ENCODE data around the gene RBMS3.
"Not testable (repeated sequence)": the region's sequence is repeated elsewhere in the genome, so short reads cannot be mapped to it uniquely, and the experiment has no call there.

The RBMS3 gene

GRCh38 chr3:29312395-29312794 lies 31.5 kb downstream of the RBMS3 start:
- no peaks in the 10 kb centered on the region for H3K9me3 Mint-ChIP-seq
- DNase-seq = no peak
- no peak overlapping the region for H3K27ac Mint-ChIP-seq
- H3K36me3 Mint-ChIP-seq (ENCODE audit: low read depth) = no peaks in the 10 kb centered on the region
- no peaks in the 10 kb centered on the region for H3K4me1 Mint-ChIP-seq (ENCODE audit: low read depth)
- no peaks in the 10 kb centered on the region for H3K27me3 Mint-ChIP-seq
- no peak overlapping the region for H3K4me3 Mint-ChIP-seq

- Mint-ChIP-seq H3K27me3 (no peaks in the 10 kb centered on the region), H3K27ac (no peak overlapping the region), H3K4me1 (ENCODE audit: low read depth) (no peaks in the 10 kb centered on the region), H3K36me3 (ENCODE audit: low read depth) (no peaks in the 10 kb centered on the region), H3K4me3 (no peak overlapping the region), H3K9me3 (no peaks in the 10 kb centered on the region)
- no peak for DNase-seq
These were observed 32.1 kb downstream of the RBMS3 start for GRCh38 chr3:29312960-29313452.

GRCh38 chr3:29313981-29314726 lies 33.3 kb downstream of the RBMS3 start:
- Mint-ChIP-seq H3K36me3 (ENCODE audit: low read depth) (no peaks in the 10 kb centered on the region), H3K27me3 (no peaks in the 10 kb centered on the region), H3K27ac (no peak overlapping the region), H3K4me3 (no peak overlapping the region), H3K9me3 (no peaks in the 10 kb centered on the region), H3K4me1 (ENCODE audit: low read depth) (no peaks in the 10 kb centered on the region)
- no peak for DNase-seq

- H3K4me1 Mint-ChIP-seq (ENCODE audit: low read depth) = no peaks in the 10 kb centered on the region
- no peak for DNase-seq
- no peaks in the 10 kb centered on the region for H3K27me3 Mint-ChIP-seq
- H3K27ac Mint-ChIP-seq = no peak overlapping the region
- H3K36me3 Mint-ChIP-seq (ENCODE audit: low read depth) = no peaks in the 10 kb centered on the region
- H3K9me3 Mint-ChIP-seq = no peaks in the 10 kb centered on the region
- no peak overlapping the region for H3K4me3 Mint-ChIP-seq
These were observed 33.8 kb downstream of the RBMS3 start for GRCh38 chr3:29314727-29315088.

GRCh38 chr3:29317659-29318173 lies 36.8 kb downstream of the RBMS3 start:
- peaks cover 2% of the 10 kb centered on the region for H3K27me3 Mint-ChIP-seq
- no peaks in the 10 kb centered on the region for H3K4me1 Mint-ChIP-seq (ENCODE audit: low read depth)
- no peak for DNase-seq
- no peak overlapping the region for H3K27ac Mint-ChIP-seq
- H3K9me3 Mint-ChIP-seq = no peaks in the 10 kb centered on the region
- H3K36me3 Mint-ChIP-seq (ENCODE audit: low read depth) = no peaks in the 10 kb centered on the region
- H3K4me3 Mint-ChIP-seq = no peak overlapping the region

GRCh38 chr3:29318251-29318650 lies 37.4 kb downstream of the RBMS3 start:
- no peaks in the 10 kb centered on the region for H3K36me3 Mint-ChIP-seq (ENCODE audit: low read depth)
- H3K4me1 Mint-ChIP-seq (ENCODE audit: low read depth) = no peaks in the 10 kb centered on the region
- H3K4me3 Mint-ChIP-seq = no peak overlapping the region
- H3K9me3 Mint-ChIP-seq = no peaks in the 10 kb centered on the region
- DNase-seq = no peak
- peaks cover 2% of the 10 kb centered on the region for H3K27me3 Mint-ChIP-seq
- H3K27ac Mint-ChIP-seq = no peak overlapping the region

GRCh38 chr3:29319262-29319661 lies 38.4 kb downstream of the RBMS3 start:
- no peaks in the 10 kb centered on the region for H3K9me3 Mint-ChIP-seq
- no peak for DNase-seq
- H3K27me3 Mint-ChIP-seq = peaks cover 2% of the 10 kb centered on the region
- H3K4me1 Mint-ChIP-seq (ENCODE audit: low read depth) = no peaks in the 10 kb centered on the region
- H3K4me3 Mint-ChIP-seq = no peak overlapping the region
- H3K36me3 Mint-ChIP-seq (ENCODE audit: low read depth) = no peaks in the 10 kb centered on the region
- no peak overlapping the region for H3K27ac Mint-ChIP-seq

- H3K27me3 Mint-ChIP-seq = peaks cover 2% of the 10 kb centered on the region
- H3K4me1 Mint-ChIP-seq (ENCODE audit: low read depth) = no peaks in the 10 kb centered on the region
These were observed 38.9 kb downstream of the RBMS3 start for GRCh38 chr3:29319798-29320197.

GRCh38 chr3:29322586-29322985 lies 41.7 kb downstream of the RBMS3 start:
- Mint-ChIP-seq H3K4me1 (ENCODE audit: low read depth) (no peaks in the 10 kb centered on the region), H3K9me3 (no peaks in the 10 kb centered on the region), H3K27me3 (peaks cover 2% of the 10 kb centered on the region), H3K27ac (no peak overlapping the region), H3K4me3 (no peak overlapping the region), H3K36me3 (ENCODE audit: low read depth) (no peaks in the 10 kb centered on the region)
- DNase-seq = no peak

More at GRCh38 chr3:29319798-29320197, 38.9 kb downstream of the RBMS3 start:
- Mint-ChIP-seq H3K4me3 (no peak overlapping the region), H3K9me3 (no peaks in the 10 kb centered on the region), H3K27ac (no peak overlapping the region), H3K36me3 (ENCODE audit: low read depth) (no peaks in the 10 kb centered on the region)
- no peak for DNase-seq

GRCh38 chr3:29324180-29324651 lies 43.3 kb downstream of the RBMS3 start:
- Mint-ChIP-seq H3K4me1 (ENCODE audit: low read depth) (no peaks in the 10 kb centered on the region), H3K27ac (no peak overlapping the region), H3K4me3 (no peak overlapping the region), H3K36me3 (ENCODE audit: low read depth) (no peaks in the 10 kb centered on the region), H3K27me3 (peaks cover 2% of the 10 kb centered on the region), H3K9me3 (no peaks in the 10 kb centered on the region)
- DNase-seq = no peak

- H3K9me3 Mint-ChIP-seq; H3K4me3 Mint-ChIP-seq; H3K27ac Mint-ChIP-seq; H3K36me3 Mint-ChIP-seq (ENCODE audit: low read depth); DNase-seq; H3K4me1 Mint-ChIP-seq (ENCODE audit: low read depth); H3K27me3 Mint-ChIP-seq: not testable (repeated sequence)
These were observed 45.7 kb downstream of the RBMS3 start for GRCh38 chr3:29326540-29326939.

GRCh38 chr3:29329986-29330890 lies 49.4 kb downstream of the RBMS3 start:
- DNase-seq = no peak
- no peaks in the 10 kb centered on the region for H3K9me3 Mint-ChIP-seq
- no peaks in the 10 kb centered on the region for H3K36me3 Mint-ChIP-seq (ENCODE audit: low read depth)
- no peaks in the 10 kb centered on the region for H3K4me1 Mint-ChIP-seq (ENCODE audit: low read depth)
- H3K27me3 Mint-ChIP-seq = no peaks in the 10 kb centered on the region
- no peak overlapping the region for H3K4me3 Mint-ChIP-seq
- H3K27ac Mint-ChIP-seq = no peak overlapping the region

GRCh38 chr3:29331035-29331434 lies 50.2 kb downstream of the RBMS3 start:
- Mint-ChIP-seq H3K9me3 (no peaks in the 10 kb centered on the region), H3K4me3 (no peak overlapping the region), H3K36me3 (ENCODE audit: low read depth) (no peaks in the 10 kb centered on the region), H3K4me1 (ENCODE audit: low read depth) (no peaks in the 10 kb centered on the region), H3K27ac (no peak overlapping the region), H3K27me3 (no peaks in the 10 kb centered on the region)
- no peak for DNase-seq

- H3K36me3 Mint-ChIP-seq (ENCODE audit: low read depth) = no peaks in the 10 kb centered on the region
- no peaks in the 10 kb centered on the region for H3K27me3 Mint-ChIP-seq
- no peaks in the 10 kb centered on the region for H3K9me3 Mint-ChIP-seq
- H3K4me1 Mint-ChIP-seq (ENCODE audit: low read depth) = no peaks in the 10 kb centered on the region
- H3K27ac Mint-ChIP-seq = no peak overlapping the region
- DNase-seq = no peak
- no peak overlapping the region for H3K4me3 Mint-ChIP-seq
These were observed 50.8 kb downstream of the RBMS3 start for GRCh38 chr3:29331456-29332194.
